GM19397 (cell line): ENCODE results near the gene HSPB3.
"Not testable (repeated sequence)": the region's sequence is repeated elsewhere in the genome, so short reads cannot be mapped to it uniquely, and the experiment has no call there.

Experiments used
- ATAC-seq: cut with Tn5 transposase; IDR thresholded peaks from one replicate; pipeline ENCODE4 v1.9.1; 2021; ENCODE audit warnings: mild to moderate bottlenecking, moderate library complexity; ENCODE audit not compliant: unreplicated experiment

HSPB3 gene, protein sequence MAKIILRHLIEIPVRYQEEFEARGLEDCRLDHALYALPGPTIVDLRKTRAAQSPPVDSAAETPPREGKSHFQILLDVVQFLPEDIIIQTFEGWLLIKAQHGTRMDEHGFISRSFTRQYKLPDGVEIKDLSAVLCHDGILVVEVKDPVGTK

DNA sequence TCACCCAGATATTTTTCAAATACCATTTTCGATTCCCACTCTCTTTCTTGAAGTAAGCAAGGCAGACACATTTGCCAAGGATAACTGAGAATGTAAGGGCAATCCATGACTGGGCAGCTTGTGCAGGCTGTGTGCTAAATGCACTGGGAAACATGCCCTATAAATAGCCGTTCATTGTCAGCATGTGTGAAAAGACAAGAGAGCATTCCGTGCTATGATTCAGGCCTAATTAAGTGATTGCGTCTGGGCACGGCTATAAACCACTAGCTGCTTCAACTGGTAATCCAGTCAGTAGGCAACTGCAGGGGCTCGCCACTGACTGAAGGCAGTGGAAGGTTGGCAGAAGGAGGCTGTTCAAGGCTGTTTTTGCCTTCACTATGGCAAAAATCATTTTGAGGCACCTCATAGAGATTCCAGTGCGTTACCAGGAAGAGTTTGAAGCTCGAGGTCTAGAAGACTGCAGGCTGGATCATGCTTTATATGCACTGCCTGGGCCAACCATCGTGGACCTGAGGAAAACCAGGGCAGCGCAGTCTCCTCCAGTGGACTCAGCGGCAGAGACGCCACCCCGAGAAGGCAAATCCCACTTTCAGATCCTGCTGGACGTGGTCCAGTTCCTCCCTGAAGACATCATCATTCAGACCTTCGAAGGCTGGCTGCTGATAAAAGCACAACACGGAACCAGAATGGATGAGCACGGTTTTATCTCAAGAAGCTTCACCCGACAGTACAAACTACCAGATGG is at the start of gene HSPB3:
Gene HSPB3 (plus strand): TSS at position 287 of the 745 bp plus-strand sequence. CDS start 91 bp downstream, at position 378.
- no peak for ATAC-seq

DNA sequence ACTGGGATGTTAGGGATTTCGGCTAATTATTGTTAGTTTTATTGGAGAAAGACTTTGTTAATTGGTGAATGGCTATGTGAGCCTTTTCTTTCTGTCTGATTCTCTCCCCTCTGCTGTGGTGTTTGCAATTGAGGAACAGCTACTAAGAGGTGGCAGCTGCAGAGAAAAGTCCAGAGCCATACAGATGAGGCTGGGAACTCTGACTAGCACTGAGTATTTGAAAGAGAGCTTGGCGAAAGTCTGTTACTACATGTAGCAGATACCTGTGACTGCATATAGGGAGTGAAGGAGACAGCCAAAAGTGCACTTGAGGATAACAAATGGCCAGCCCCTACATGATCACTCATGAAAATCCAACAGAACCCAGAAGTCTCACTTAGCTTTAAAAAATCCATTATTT is 44.3 kb upstream of the HSPB3 start:
- ATAC-seq: no peak

DNA sequence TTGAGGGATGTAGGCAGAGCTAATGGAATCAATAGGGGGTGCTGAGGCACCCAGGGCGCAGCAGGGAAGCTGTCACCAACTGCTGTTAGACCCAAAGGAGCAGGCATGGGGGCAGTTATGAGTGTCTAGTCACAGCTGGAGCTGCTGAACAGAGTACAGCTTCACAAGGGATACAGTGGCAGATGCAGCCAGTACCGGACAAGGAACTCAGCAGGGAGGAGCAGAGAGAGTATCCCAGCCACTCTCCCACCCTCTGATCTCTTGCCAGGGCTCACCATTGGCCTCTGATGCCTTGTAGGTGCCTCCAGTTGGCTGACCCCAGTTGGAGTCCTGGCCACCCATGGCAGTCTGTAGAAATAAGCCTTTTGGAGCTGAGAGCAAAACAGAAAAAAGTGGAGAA is 42.6 kb upstream of the HSPB3 start:
- ATAC-seq: no peak

DNA sequence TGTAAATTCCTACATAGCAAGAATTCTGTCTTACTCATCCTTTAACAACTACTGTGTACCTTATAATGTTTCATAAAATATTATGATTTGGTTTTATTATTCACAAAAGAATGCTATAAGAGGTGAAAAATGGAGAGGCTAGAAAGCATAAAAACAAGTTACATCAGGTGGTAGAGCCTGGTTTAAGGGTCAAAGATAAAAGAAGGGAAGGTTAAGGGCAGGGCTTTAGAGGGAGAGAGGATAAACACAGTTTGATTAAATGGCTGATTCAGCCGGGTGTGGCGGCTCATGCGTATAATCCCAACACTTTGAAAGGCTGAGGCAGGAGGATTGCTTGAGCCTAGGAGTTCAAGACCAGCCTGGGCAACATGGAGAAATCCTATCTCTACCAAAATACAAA is 40.4 kb upstream of the HSPB3 start:
- no peak for ATAC-seq

DNA sequence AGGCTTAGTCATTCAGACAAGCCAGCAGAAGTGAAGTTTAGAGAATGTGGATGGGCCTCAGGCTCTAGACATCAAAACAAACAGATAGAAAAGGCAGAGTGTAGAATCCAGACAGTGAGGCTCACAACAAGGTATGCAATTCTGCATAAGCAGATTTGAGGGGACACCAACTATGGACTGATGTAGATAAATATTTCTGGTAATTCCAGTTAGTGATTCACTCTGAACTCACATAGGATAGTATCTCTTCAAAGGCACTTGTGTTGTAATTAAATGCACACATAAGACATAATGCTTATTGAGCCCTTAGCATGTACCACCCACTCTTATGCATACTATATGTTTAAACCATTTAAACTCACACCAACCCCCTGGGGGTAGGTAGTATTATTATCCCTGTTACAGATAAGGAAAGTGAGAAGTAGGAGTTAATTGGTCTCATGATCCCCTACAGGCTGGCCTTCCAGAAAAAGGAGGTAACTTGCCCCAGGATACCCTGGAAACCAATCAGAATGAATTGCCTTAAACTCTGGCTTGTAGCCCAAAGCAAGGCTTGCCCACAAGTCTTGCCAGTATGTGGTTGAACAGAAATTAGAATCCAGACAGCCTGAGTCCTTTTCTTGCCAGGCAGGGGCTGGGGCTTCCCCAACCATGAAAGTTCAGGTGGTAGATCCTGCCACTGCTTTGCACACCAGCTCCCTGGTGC is 39.5 kb upstream of the HSPB3 start:
- ATAC-seq: no peak

DNA sequence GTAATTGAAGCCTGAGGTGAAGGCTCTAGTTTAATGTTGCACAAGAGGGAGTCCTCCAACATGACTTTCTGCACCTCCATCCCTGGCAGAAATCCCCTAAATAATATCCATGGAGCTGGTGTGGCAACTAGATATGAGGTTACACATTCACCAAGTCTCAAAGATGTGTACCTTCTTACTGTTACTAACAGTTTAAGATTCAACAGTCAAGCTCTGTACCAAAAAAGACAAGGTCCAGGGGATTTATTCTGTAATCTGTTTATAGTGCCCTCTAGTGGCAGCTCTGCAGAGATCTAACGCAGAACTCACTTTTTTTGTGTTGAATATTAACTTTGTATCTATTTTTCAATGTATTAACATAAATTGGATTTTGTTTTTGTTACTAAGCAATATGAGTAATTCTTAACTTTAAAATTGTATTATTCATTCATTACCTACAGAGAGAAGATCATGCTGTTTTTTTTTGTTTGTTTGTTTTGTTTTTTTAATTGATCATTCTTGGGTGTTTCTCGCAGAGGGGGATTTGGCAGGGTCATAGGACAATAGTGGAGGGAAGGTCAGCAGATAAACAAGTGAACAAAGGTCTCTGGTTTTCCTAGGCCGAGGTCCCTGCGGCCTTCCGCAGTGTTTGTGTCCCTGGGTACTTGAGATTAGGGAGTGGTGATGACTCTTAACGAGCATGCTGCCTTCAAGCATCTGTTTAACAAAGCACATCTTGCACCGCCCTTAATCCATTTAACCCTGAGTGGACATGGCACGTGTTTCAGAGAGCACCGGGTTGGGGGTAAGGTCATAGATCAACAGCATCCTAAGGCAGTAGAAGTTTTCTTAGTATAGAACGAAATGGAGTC is 35.7 kb upstream of the HSPB3 start:
- not testable (repeated sequence) for ATAC-seq

DNA sequence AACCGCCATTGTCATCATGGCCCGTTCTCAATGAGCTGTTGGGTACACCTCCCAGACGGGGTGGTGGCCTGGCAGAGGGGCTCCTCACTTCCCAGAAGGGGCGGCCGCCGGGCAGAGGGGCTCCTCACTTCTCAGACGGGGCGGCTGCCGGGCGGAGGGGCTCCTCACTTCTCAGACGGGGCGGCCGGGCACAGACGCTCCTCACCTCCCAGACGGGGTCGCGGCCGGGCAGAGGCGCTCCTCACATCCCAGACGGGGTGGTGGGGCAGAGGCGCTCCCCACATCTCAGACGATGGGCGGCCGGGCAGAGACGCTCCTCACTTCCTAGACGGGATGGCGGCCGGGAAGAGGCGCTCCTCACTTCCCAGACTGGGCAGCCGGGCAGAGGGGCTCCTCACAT is 35.0 kb upstream of the HSPB3 start:
- ATAC-seq: not testable (repeated sequence)

DNA sequence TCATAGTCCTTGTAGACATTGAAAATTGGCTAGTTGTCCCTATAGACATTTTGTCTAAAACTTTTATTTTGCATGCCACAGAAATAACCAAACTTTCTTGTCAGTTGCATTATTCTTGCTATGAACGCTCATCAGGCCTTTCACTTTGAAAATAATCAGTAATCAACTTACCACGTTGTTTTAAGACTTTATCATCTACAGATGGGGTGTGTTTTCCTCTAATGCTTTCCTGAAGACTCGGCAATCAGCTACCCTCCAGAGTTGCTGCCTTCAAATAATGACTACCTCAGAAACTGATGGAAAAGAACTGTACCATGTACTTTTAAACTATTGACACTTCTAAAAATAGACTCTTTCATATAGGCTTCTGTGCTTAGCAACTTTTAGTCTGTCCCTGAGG is 33.5 kb upstream of the HSPB3 start:
- ATAC-seq: no peak

DNA sequence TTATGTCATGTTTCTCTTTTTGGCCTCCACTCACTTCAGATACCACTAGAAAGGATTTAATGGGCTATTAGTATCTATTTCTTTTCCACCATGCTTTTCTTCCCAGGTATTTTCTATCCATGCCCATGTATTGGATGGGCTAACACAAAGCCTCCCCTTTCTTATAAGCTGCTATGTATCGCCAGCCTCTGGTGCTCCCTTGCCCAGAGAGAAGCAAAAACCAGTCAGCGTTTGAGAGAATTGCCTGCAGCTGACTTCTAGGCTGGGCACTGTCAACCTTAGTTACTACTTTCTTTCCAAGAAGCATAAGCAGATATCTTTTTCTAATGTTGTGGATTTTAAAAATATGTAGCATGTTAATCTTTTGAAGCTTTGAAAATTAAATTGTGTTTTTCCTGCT is 30.2 kb upstream of the HSPB3 start:
- no peak for ATAC-seq

DNA sequence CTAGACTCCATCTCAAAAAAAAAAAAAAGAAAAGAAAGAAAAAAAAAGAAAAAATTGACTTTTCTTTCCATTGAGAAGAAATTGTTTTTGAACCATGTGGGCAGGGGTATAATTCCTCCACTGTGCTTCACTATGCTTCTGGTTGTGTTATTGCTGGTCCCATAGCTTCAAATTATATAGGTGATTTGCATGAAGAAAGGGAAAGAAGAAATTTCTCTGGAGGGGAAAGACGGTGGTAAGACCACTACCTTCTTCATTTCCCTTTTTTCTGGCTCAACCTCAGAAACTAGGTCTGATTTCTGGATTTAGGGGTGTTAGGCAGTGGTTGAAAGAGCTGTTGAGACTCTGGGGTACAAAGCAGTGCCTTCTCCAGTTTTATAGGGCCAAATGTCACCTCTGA is 29.3 kb upstream of the HSPB3 start:
- ATAC-seq: no peak

DNA sequence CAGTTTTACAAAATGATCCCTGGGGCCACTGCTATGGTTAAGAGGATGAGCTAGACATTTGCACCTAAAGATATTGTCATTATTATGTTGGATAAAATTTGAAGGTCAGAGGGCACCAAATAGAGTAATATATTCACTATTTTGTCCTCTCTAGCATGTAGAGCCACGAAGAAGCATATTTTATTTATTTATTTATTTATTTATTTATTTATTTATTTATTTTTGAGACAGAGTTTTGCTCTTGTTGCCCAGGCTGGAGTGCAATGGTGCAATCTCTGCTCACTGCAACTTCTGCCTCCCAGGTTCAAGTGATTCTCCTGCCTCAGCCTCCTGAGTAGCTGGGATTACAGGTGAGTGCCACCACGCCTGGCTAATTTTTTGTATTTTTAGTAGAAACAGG is 20.8 kb upstream of the HSPB3 start:
- not testable (repeated sequence) for ATAC-seq

DNA sequence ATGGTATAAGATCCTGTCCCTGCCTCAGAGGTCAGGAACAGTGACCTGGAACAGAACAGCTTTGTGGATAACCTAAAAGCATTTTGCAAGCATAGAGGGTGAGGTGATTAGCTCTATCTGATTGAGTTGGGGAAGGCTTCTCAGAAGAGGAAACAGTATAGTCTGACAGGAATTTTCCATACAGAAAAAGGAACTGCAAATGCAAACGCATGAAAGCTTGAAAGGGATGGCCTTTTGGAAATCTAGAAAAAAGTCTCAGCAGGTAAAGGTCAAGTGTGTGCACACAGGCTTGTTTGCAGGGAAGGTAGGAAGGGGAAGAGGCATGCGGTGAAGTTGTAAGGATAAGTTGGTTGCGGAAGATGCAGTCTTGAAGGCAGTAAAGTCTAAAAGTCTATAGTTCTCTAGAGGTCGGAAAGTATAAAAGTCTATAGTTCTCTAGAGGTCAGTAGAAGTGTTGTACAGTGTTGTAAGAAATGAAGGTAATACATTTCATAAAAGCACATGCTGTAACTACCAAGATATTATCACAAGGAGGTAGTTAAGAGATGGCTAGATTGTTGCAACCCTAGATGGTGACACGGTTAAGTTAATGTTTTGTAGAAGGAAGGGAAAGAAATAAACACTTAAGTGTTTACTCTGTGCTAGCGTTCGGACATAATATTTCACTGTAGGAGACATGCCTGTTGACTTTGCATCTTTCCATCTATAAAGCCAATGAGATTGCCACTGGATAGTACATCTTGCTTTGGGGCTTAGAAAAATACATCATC is 16.7 kb upstream of the HSPB3 start:
- no peak for ATAC-seq

DNA sequence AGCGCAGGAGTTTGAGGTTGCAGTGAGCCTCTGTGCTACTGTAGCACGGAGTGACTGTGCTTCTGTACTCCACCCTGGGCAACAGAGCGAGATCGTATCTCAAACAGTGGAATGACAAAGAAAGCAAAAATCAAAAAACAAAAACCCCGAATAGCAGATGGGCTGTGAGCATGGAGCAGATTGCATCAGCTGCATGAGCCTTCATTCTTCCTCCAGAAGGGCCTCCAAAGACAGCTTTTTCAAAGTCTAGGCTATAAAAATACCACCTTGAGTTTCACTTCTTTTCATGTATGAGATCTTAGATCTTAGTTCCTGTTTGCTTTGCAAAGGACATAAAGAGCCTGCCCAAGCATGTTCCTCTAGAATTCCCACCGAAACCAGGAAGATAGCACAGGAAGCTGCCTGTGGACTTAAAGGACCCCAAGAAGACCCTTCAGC is 15.0 kb upstream of the HSPB3 start:
- peak; percentile 69 for ATAC-seq

DNA sequence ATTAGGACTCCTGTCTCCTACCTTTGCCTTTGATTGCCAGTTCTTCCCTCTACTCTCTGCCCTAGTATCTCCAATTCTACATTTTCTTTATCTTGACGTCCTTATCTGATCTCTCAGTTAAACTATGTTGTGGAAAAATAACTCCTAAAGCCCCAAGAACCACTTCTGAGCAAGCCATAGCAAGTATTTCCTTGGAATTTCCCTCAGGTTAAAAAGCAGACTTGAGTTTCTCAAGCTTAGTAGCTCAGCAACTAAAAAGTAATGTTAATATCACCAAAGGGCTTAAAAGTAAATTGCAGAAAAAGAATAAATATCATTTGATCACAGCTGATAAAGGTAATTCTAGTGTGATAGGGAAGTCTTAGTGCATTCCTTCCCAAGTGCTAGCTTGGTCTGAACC is 13.2 kb upstream of the HSPB3 start:
- ATAC-seq: no peak

DNA sequence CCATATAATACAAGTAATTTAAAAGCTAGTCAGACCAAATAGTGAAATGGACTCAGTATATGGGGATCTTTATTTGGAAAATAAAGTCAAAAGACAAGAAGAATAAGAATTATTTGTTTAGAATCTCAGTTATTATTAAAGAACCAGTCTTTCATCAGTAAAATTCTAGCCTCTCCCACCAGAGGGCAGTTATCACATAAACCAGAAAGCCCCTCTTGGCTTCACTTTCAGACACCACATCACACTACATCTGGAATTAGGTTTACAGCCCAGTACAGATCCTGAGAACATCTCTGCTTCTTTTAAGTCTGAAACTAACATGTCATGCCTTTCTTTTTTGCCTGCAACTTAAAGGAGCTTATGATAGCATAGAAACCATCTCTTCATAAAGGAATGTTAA is 12.2 kb upstream of the HSPB3 start:
- no peak for ATAC-seq

DNA sequence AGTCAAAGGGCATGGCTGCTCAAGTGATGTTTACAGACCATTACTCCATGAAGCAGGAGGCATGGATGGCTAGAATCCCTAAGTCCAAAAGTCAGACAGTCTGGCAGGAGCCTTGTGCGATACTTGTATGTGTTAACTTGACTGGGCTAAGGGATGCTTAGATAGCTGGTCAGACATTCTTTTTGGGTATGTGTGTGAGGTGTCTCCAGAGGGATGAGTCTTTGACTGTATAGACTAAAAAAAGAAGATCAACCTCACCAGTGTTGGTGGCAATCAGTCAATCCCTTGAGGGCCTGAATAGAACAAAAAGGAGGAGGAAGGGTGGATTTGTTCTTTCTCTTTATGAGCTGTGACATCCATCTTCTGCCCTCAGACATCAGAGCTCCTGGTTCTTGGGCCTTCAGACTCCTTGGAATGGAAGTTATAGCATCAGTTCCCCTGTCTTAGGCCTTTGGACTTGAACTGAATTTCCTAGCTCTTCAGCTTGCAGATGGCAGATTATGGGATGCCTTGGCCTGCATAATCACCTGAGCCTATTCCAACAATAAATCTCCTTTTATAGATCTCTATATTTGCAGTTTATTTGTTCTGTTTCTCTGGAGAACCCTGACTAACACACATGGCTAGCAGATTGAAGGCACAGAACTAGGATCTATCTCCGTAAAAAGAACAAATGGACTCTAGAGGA is 9.7 kb upstream of the HSPB3 start:
- no peak for ATAC-seq

DNA sequence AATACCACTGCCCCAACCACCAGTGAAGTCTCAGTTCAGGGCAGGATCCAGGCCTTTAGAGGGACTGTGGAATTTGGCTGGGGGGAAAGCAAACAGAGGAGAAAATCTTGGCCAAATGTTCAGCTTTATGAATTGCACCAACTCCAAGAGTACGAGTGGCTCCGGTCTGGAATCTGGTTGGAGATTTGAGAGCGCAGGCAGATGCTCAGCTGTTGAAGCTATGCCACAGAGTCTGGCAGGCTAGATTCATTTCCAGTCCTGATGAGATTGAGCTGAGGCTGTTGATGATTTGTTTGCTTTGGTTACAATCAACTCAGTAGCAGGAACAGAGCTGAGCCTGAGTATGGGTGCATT is 9.1 kb upstream of the HSPB3 start:
- no peak for ATAC-seq

DNA sequence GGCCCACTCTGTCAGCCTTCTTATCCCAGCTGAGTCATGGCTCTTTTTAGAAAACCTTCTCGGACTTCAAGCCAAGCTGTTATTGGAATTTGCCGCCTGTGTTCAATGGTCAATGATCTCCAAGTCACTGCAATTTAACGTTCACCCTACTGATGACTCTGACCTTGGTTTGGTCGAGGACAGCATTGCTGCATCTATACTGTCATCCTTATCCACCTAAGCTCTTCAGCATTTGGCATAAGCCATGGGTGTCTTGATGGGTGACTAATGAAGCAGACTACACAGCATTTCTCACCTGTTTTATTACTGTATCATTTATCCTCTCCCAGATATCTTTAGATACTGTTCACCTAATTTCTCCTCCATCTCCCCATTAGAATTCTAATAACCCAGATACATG is 5.6 kb upstream of the HSPB3 start:
- ATAC-seq: no peak

DNA sequence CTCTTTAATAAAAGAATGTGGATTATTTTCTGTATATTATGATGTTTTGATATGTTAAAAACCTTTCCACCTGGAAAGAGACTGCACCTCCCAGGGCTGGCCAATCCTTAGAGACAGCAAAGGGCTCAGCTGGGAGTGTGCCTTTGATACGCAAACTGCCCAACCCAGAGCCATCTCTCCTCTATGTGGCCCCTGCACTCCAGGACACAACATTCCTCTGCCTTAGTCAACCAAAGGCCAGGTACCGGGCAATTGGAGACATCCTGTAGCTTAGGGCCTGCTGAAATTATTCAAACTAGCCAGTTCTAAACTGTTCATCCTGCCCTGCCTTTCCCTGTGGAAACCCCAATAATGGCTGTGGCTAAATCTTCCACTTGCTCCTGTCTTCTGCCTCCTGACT is 5.0 kb upstream of the HSPB3 start:
- no peak for ATAC-seq

DNA sequence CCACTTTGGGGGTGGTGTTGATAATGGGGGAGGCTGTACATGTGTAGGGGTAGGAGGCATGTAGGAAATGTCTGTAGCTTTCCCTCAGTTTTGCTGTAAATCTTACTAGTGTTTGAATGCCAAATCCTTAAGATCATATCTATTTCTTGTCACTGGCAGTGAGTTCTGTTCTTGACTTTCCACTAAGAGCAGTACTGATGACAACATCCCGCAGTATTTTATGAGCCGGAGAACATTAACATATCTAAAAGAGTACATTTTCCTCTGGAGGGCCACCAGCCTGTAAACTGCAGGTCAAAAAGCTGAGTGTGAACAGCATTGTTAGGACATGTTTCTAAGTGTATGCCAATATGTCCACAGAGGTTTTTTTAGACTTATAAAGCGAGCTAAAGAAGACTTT is 2.5 kb upstream of the HSPB3 start:
- no peak for ATAC-seq
